HEK293T (cell line): ENCODE results near the gene IER5.

Experiments
- CTCF ChIA-PET: fragments of 350-600 bp; formaldehyde crosslinking; extraction: SDS; loops from one replicate; lab custom pipeline; 2021; ENCODE audit warnings: antibody characterized with exemption, inconsistent platforms; lab: Yijun Ruan, JAX
- POLR2A ChIA-PET: fragments of 350-600 bp; formaldehyde crosslinking; extraction: SDS; loops from one replicate; lab custom pipeline; 2020; ENCODE audit warnings: antibody characterized with exemption, inconsistent platforms; lab: Yijun Ruan, JAX
- DNase-seq: peaks from one replicate; pipeline ENCODE4 v3.0.0; 2012; ENCODE audit warnings: mixed read lengths; ENCODE audit errors: extremely low spot score
- ARNT ChIP-seq: fragments of 450-650 bp; IDR thresholded peaks from 2 replicates; pipeline ENCODE4 v1.6.1; 2017; ENCODE audit warnings: mild to moderate bottlenecking
- BHLHE40 ChIP-seq: fragments of 450-650 bp; IDR thresholded peaks from 2 replicates; pipeline ENCODE4 v1.6.1; 2016; ENCODE audit warnings: mild to moderate bottlenecking, moderate library complexity, borderline replicate concordance
- CTBP1 ChIP-seq: fragments of 450-650 bp; IDR thresholded peaks from 2 replicates; pipeline ENCODE4 v1.6.1; 2016; ENCODE audit warnings: borderline replicate concordance
- ELF4 ChIP-seq: fragments of 450-650 bp; IDR thresholded peaks from 2 replicates; pipeline ENCODE4 v1.6.1; 2017; ENCODE audit warnings: antibody characterized with exemption
- FOXA1 ChIP-seq: fragments of 450-650 bp; IDR thresholded peaks from 2 replicates; pipeline ENCODE4 v1.6.1; 2016; ENCODE audit warnings: mild to moderate bottlenecking
- FOXK2 ChIP-seq: fragments of 450-650 bp; IDR thresholded peaks from 2 replicates; pipeline ENCODE4 v1.6.1; 2016; ENCODE audit warnings: mild to moderate bottlenecking
- FOXM1 ChIP-seq: fragments of 450-650 bp; IDR thresholded peaks from 2 replicates; pipeline ENCODE4 v1.6.1; 2017; ENCODE audit warnings: mild to moderate bottlenecking, borderline replicate concordance
- HDGF ChIP-seq: fragments of 450-650 bp; IDR thresholded peaks from 2 replicates; pipeline ENCODE4 v1.6.1; 2017; ENCODE audit warnings: antibody characterized with exemption, borderline replicate concordance
- L3MBTL2 ChIP-seq: fragments of 450-650 bp; conservative IDR thresholded peaks from 2 replicates; pipeline ENCODE4 v1.6.1; 2016; ENCODE audit warnings: mild to moderate bottlenecking
- LEF1 ChIP-seq: fragments of 450-650 bp; IDR thresholded peaks from 2 replicates; pipeline ENCODE4 v1.6.1; 2017; ENCODE audit warnings: mild to moderate bottlenecking, borderline replicate concordance
- NFRKB ChIP-seq: fragments of 450-650 bp; IDR thresholded peaks from 2 replicates; pipeline ENCODE4 v1.6.1; 2016; ENCODE audit warnings: mild to moderate bottlenecking, moderate library complexity
- PKNOX1 ChIP-seq: fragments of 450-650 bp; IDR thresholded peaks from 2 replicates; pipeline ENCODE4 v1.6.1; 2016
- SP1 ChIP-seq: fragments of 450-650 bp; IDR thresholded peaks from 2 replicates; pipeline ENCODE4 v1.6.1; 2017
- SUZ12 ChIP-seq: fragments of 450-650 bp; IDR thresholded peaks from 2 replicates; pipeline ENCODE4 v1.6.1; 2016; ENCODE audit warnings: mild to moderate bottlenecking
- TARDBP ChIP-seq: fragments of 450-650 bp; IDR thresholded peaks from 2 replicates; pipeline ENCODE4 v1.6.1; 2016
- ZNF384 ChIP-seq: fragments of 450-650 bp; IDR thresholded peaks from 2 replicates; pipeline ENCODE4 v1.6.1; 2016

The IER5 gene

GRCh38 chr1:181080556-181080955 lies 7.9 kb upstream of the IER5 start:
- no peak for DNase-seq
- CTCF ChIA-PET, result no interaction called here
- TF ChIP-seq FOXA1 (no peak), PKNOX1 (no peak)
- POLR2A ChIA-PET, result interaction anchor here (0.8 to 1.3 kb wide), 2 partner anchors 10 to 61 kb away, joined by 3 to 4 read pairs; no protein-coding TSS in a partner anchor

- no peak for DNase-seq
- CTCF ChIA-PET, result interaction anchor here (0.7 kb wide), 1 partner anchor 54 kb away, joined by 4 read pairs; no protein-coding TSS in a partner anchor
- POLR2A ChIA-PET, result interaction anchor here (0.8 to 1.3 kb wide), 2 partner anchors 9 to 61 kb away, joined by 3 to 4 read pairs; no protein-coding TSS in a partner anchor
- no peak for TF ChIP-seq BHLHE40
- no peak for TF ChIP-seq LEF1
- TF ChIP-seq CTBP1, result no peak
- TF ChIP-seq L3MBTL2, result no peak
- no peak for TF ChIP-seq HDGF
- no peak for TF ChIP-seq SUZ12
- no peak for TF ChIP-seq SP1
- no peak for TF ChIP-seq NFRKB
- TF ChIP-seq ZNF384, result no peak
- no peak for TF ChIP-seq TARDBP
- no peak for TF ChIP-seq FOXK2
- no peak for TF ChIP-seq PKNOX1
- no peak for TF ChIP-seq FOXM1
- no peak for TF ChIP-seq ARNT
- TF ChIP-seq ELF4, result no peak
- TF ChIP-seq FOXA1, result no peak
Measured at GRCh38 chr1:181081395-181081794, 7.1 kb upstream of the IER5 start.

GRCh38 chr1:181083842-181084605 lies 4.5 kb upstream of the IER5 start:
- TF ChIP-seq CTBP1, result no peak
- TF ChIP-seq L3MBTL2, result no peak
- TF ChIP-seq FOXK2, result no peak
- no peak for TF ChIP-seq SUZ12
- TF ChIP-seq FOXA1, result no peak
- TF ChIP-seq NFRKB, result no peak
- TF ChIP-seq PKNOX1, result no peak
- TF ChIP-seq TARDBP, result no peak
- TF ChIP-seq BHLHE40, result no peak
- no peak for TF ChIP-seq HDGF
- DNase-seq, result peak; percentile 68
- POLR2A ChIA-PET, result no interaction called here
- CTCF ChIA-PET, result interaction anchor here (0.5 to 2.0 kb wide), 9 partner anchors 15 to 202 kb away, joined by 3 to 22 read pairs (median 4); no protein-coding TSS in a partner anchor

- POLR2A ChIA-PET, result no interaction called here
- TF ChIP-seq BHLHE40 (no peak), FOXA1 (no peak), CTBP1 (no peak), ELF4 (no peak), FOXM1 (no peak), FOXK2 (no peak), NFRKB (no peak)
- CTCF ChIA-PET, result interaction anchor here (0.7 to 2.0 kb wide), 5 partner anchors 46 to 203 kb away, joined by 3 to 22 read pairs (median 5); no protein-coding TSS in a partner anchor
- DNase-seq, result no peak
Measured at GRCh38 chr1:181084606-181084969, 3.9 kb upstream of the IER5 start.

- DNase-seq, result no peak
- TF ChIP-seq SP1 (no peak), ARNT (no peak), FOXA1 (no peak), LEF1 (no peak), PKNOX1 (no peak), ELF4 (no peak), HDGF (no peak), CTBP1 (no peak), BHLHE40 (no peak), L3MBTL2 (no peak), FOXK2 (no peak), ZNF384 (no peak), SUZ12 (no peak), NFRKB (no peak), FOXM1 (no peak), TARDBP (no peak)
- ChIA-PET CTCF (interaction anchor here (1.0 kb wide), 1 partner anchor 56 kb away, joined by 3 read pairs; no protein-coding TSS in a partner anchor), POLR2A (interaction anchor here (3.8 kb wide), 1 partner anchor 21 kb away, joined by 13 read pairs; no protein-coding TSS in a partner anchor)
Measured at GRCh38 chr1:181086091-181086490, 2.4 kb upstream of the IER5 start.
